NCI-H524 treated with DMSO at 0.1 percent for 48 hours (cell line): ENCODE measurements around the gene ZIC2.

Experiments
- DNase-seq: peaks from one replicate; lab custom pipeline; 2025; lab: John Stamatoyannopoulos, UW

The ZIC2 gene

GRCh38 chr13:99986741-99987140, 5.2 kb downstream of the ZIC2 start:
- no peak for DNase-seq

DNA sequence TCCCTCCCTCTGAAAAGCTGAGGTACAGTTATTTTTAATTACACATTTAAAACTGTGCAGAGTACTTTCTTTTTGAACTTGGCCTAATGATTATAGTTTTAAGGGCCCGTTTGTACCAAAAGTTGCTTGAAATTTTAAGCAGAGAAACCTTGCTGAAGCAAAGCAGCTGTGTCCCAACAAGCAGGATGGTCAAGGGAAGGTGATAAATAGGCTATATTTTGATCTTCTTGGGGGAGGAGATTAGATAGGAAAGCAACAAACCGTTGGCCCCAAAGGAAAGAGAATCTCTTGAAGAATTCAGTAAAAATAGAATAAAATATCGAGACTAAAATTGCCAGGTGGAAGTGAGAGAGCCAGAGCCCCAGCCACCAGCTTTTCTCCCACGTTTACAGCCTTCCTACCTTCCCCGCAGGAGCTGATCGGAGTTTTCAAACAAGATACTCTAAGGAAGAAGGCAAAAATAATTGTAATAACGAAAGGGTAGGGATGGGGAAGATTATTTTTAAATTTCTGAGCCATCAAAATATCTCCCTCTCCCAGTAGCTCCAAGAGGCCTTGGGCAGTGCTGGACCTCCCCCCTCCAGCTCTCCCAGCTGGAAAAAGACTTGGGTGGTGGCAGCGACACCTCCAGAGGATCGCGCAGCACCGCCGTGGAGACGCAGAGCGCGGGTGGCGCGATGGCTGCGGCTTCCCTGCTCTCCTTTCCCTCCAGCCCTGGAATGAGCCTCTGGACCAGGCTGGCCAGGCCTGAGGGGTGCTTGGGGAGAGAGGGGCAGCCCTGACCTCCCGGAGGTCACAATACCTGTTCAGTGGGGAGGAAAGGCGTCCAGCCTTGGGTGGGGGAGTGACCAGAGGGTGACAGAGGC, 5.8 kb downstream of the ZIC2 start:
- DNase-seq, result no peak

DNA sequence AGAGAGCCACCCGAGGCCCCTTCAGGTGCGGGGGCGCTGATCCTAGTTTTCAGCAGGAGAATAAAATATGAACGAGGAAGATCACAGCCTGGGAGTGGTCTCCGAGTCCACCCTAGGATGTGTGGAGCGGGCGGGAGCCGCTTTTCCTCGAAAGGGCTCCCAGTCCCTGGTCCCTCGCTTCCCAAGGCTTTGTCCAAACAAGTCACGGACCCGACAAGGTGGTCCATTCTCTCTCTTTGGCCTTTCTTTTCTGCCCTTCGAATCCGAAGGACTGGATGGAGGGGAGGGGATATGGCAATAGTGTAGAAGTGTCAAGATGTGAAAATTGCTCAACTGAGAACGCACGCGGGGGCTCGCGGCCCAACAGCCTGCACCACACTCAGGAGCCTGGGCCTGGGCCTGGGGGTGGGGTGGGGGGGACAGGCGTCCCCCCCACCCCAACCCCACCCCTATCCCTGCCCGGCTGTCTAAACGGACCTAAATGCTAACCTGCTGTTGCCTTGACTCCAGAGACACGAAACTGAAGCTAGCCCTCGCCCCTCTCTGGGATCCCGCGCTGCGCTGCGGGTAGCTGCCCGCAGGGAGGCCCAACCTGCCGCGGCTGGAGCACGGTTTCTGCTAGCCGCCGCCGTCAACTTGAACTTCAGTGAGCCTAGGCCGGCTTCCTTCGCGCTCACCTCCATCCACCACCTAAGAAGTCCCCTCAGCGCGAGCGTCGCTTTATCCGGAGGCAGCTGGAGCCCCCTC, 7.1 kb downstream of the ZIC2 start:
- no peak for DNase-seq

- DNase-seq, result no peak
These were observed 7.9 kb downstream of the ZIC2 start for GRCh38 chr13:99989276-99990125.

- no peak for DNase-seq
These were observed 8.8 kb downstream of the ZIC2 start for GRCh38 chr13:99990126-99990977.

DNA sequence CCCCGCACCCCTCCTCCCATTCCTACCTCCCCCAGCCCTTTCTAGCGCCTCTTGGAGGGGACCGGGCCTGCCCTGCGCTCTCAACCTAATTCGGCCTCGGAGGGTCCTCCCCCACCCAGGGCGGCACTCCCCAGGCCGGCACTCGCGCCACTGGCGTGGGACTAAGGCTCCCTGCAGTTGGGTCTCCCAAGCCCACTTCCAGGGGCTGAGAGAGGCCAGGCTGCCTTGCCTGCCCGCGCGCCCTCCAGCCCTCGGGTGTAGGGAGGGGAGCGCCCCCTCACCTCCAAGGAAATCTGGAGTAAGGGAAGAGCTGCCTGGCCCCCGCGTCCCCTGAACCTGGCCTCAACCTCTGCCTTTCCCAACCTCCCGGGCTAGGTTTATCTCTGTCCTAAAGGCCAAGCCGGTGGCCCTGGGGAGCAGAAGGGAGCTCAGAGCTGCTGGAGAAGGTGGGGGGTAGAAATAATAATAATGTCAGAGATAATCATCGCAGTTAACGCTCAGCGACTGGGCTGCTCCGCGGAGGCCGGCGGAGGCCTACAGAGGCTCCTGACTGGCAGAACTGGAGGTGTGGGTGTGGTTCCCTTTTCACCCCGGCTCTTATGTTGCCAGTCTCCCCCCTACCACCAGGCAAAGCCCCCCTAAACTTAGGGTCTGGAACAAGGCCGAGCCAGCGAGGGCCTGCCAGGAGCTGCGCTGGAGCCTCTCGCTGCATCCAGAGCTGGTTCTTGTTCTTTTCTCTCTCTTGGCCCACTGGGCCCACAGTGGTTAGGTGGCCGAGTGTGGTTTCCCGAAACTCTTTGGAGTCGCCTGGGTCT, 9.6 kb downstream of the ZIC2 start:
- DNase-seq, result no peak

DNA sequence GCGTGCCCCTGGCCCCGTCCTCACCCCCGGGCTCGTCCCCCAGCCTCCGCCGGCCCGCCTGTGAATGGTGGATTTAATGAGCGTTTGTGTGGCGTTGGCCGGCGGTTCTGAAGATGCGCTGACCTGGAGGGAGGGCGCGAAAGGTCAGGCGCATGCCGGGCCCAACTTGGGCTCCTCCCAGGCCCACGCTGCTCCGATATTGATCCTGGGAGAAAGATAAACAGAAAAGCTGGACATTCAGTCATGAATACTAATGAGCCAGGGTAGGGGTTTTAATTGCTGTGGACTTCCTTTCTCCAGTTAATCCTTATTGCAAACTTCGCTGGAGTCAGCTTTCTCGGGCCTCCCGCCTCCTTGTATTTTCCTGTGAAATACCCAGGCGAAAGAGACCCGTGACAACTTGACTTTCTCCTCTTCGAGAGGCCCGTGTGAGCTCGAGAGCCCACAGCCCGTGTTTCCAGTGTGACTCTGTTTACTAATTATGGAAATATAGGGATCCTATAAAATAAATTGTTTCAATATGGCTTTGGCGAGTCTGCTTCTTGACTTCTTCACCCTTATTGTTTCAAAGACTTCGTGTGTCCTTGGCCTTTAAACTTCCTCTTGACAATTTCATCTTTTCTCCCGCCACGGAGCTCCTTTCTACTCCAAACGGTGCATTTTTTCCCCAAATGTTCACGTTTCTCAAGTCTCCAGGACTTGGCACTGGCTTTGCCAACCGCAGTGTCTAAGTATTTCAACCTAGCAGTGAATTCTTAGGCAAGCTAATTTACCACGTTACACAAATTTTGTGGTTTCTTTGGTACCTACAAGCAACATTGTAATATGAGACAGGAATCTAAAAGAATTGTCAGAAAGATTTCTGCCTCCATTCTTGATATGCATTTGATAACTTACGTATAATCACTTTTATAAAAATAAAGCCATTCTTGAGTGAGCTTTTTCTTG, 10.5 kb downstream of the ZIC2 start:
- DNase-seq, result no peak

- no peak for DNase-seq
These were observed 11.4 kb downstream of the ZIC2 start for GRCh38 chr13:99992949-99993351.

DNA sequence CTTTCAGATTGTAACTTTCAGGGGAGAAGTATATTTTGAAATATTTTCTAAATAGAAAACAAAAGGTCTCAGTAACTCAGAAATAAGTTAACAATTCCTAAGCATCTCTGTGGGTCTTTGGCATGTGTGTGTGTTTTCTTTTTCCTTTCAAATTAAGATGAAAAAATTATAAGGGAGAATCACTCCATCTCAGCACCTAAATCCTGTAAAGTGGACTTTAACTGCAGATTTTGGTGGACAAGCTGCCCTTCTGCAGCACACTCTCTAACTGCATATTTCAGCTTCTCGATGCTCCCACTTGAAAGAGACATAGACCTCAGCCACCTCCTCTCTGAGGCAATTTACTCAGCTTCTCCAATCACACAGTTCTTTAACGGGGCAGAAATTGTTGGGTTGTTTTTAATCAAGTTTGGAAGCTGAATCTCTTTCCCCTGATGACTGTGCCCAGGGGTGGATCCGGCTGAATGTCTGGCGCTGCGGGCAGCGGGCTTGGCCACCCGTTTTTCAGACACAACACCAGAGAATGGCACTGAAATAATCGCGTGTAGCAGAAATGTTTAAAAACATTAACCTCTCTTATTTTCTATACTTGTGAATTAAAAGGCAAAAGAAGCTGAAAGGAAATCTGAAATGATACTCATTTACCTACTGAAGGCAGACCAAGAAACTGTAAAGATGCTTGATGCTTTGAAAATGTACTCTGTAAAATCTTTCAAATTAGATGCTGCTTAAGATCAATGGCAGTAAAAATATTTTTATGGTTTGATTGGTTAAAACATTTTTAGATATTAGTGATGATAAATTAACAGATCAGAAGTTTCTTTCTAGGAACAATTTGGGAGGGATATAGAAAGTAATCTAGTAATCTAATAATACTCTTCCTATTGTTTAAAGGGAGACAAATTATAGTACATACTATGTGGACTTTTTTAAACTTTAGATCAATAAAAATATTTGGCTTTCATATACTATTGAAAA, 12.4 kb downstream of the ZIC2 start:
- DNase-seq, result no peak

- DNase-seq, result no peak
These were observed 13.0 kb downstream of the ZIC2 start for GRCh38 chr13:99994638-99995020.

GRCh38 chr13:99995104-99995588, 13.6 kb downstream of the ZIC2 start:
- no peak for DNase-seq

- DNase-seq, result no peak
These were observed 14.2 kb downstream of the ZIC2 start for GRCh38 chr13:99995589-99996380.

GRCh38 chr13:99996381-99996973, 14.9 kb downstream of the ZIC2 start:
- DNase-seq, result no peak

GRCh38 chr13:99997702-99998214, 16.2 kb downstream of the ZIC2 start:
- no peak for DNase-seq

GRCh38 chr13:99998261-99998660, 16.7 kb downstream of the ZIC2 start:
- DNase-seq, result no peak

GRCh38 chr13:100014621-100015020, 33.0 kb downstream of the ZIC2 start:
- DNase-seq, result no peak
